Measurements from ENCODE around the gene CERS6.

CERS6 gene

GRCh38 chr2:168568476-168569267, 112.6 kb downstream of the CERS6 start:
- no peak for DNase-seq (ENCODE audit: low spot score)

- no peak for DNase-seq (ENCODE audit: low spot score)
Observed at GRCh38 chr2:168571061-168571460, 115.0 kb downstream of the CERS6 start.

- DNase-seq (ENCODE audit: low spot score), result peak; percentile 54
Observed at GRCh38 chr2:168573128-168573903, 117.2 kb downstream of the CERS6 start.

GRCh38 chr2:168574856-168575630, 119.0 kb downstream of the CERS6 start:
- DNase-seq (ENCODE audit: low spot score), result no peak

- peak; percentile 34 for DNase-seq (ENCODE audit: low spot score)
Observed at GRCh38 chr2:168577885-168578284, 121.8 kb downstream of the CERS6 start.

GRCh38 chr2:168583064-168583709, 127.1 kb downstream of the CERS6 start:
- DNase-seq (ENCODE audit: low spot score), result peak; percentile 45

- DNase-seq (ENCODE audit: low spot score), result peak; percentile 38
Observed at GRCh38 chr2:168583710-168584521, 127.8 kb downstream of the CERS6 start.

GRCh38 chr2:168584911-168585310, 128.8 kb downstream of the CERS6 start:
- no peak for DNase-seq (ENCODE audit: low spot score)

- DNase-seq (ENCODE audit: low spot score), result no peak
Observed at GRCh38 chr2:168585700-168586099, 129.6 kb downstream of the CERS6 start.

GRCh38 chr2:168587307-168587706, 131.2 kb downstream of the CERS6 start:
- DNase-seq (ENCODE audit: low spot score), result no peak

- no peak for DNase-seq (ENCODE audit: low spot score)
Observed at GRCh38 chr2:168589236-168590211, 133.5 kb downstream of the CERS6 start.

GRCh38 chr2:168592181-168592831, 136.2 kb downstream of the CERS6 start:
- DNase-seq (ENCODE audit: low spot score), result no peak

- DNase-seq (ENCODE audit: low spot score), result no peak
Observed at GRCh38 chr2:168593713-168594112, 137.6 kb downstream of the CERS6 start.

GRCh38 chr2:168594778-168595177, 138.7 kb downstream of the CERS6 start:
- DNase-seq (ENCODE audit: low spot score), result no peak

- no peak for DNase-seq (ENCODE audit: low spot score)
Observed at GRCh38 chr2:168596881-168597655, 141.0 kb downstream of the CERS6 start.

- no peak for DNase-seq (ENCODE audit: low spot score)
Observed at GRCh38 chr2:168599738-168600137, 143.7 kb downstream of the CERS6 start.

- DNase-seq (ENCODE audit: low spot score), result no peak
Observed at GRCh38 chr2:168600949-168601348, 144.9 kb downstream of the CERS6 start.

- no peak for DNase-seq (ENCODE audit: low spot score)
Observed at GRCh38 chr2:168601741-168602140, 145.7 kb downstream of the CERS6 start.

- DNase-seq (ENCODE audit: low spot score), result no peak
Observed at GRCh38 chr2:168602379-168602778, 146.3 kb downstream of the CERS6 start.

Data from AG20443 (cell line).